HCT116 (cell line): ENCODE data around the gene GALNT2. TPM values are rescaled to one million over a fixed set of nuclear protein-coding genes. Genes with fewer than 3 reads are reported as not detected.

Source experiments
- ATAC-seq: fragments of 200-7000 bp; cut with Tn5 transposase; 2 replicates; pipeline ENCODE4 v1.9.1; 2020; ENCODE audit warnings: mild to moderate bottlenecking, moderate library complexity
- BruUV-seq: library from RNA; stranded (reverse); fragments of 400-500 nt; replicated peaks from 2 replicates; lab custom pipeline; 2021; lab: Mats Ljungman, UMichigan
- CTCF ChIA-PET: fragments of 300-600 bp; sonication (Branson Sonifier 250); formaldehyde crosslinking; loops from one replicate; lab custom pipeline; 2021; ENCODE audit warnings: antibody characterized with exemption; lab: Charles Lee
- POLR2A ChIA-PET: fragments of 300-600, 350-600 bp; sonication (Branson Sonifier 250); formaldehyde crosslinking; loops from one replicate; lab custom pipeline; 2021; ENCODE audit warnings: antibody characterized with exemption; lab: Charles Lee
- RAD21 ChIA-PET, 2 experiments: fragments of 300-600 bp; sonication (Branson Sonifier 250); formaldehyde crosslinking; loops; one replicate each; lab custom pipeline; 2023; ENCODE audit warnings: low total read pairs in 2 of 2; ENCODE audit not compliant: uncharacterized antibody in 2 of 2, unreplicated experiment in 2 of 2, low non-redundant PET in 1 of 2; lab: Charles Lee
- DNase-seq: peaks from one replicate; pipeline ENCODE4 v3.0.0-alpha.2; 2010; ENCODE audit warnings: low read depth, low spot score
- H2AFZ ChIP-seq: fragments of 200-600 bp; shearing (Covaris generic), sonication (generic); 2 replicates; pipeline ENCODE4 v1.6.1; 2017; ENCODE audit warnings: low read depth, mixed run types, mixed read lengths, antibody characterized with exemption, low read length; ENCODE audit not compliant: poor library complexity, severe bottlenecking
- H3K27ac ChIP-seq: 2 replicates; pipeline ENCODE4 v1.5.1; 2012; ENCODE audit warnings: low read depth, low read length
- H3K27me3 ChIP-seq: fragments of 200-600 bp; sonication (generic); 2 replicates; pipeline ENCODE4 v1.6.1; 2016; ENCODE audit warnings: mixed run types, low read length, mixed read lengths; ENCODE audit not compliant: insufficient read depth
- H3K36me3 ChIP-seq, 2 experiments: fragments of 200-500 bp in 1 of 2; fragments of 200-600 bp in 1 of 2; sonication (Bioruptor generic) in 1 of 2; sonication (generic) in 1 of 2; 2 replicates each; pipeline versions ENCODE4 v1.5.1 to v1.6.1; 2014 to 2016; ENCODE audit warnings: low read length in 2 of 2, inconsistent platforms in 1 of 2, mixed read lengths in 1 of 2, mixed run types in 1 of 2; ENCODE audit not compliant: insufficient read depth in 2 of 2, control insufficient read depth in 1 of 2
- H3K4me1 ChIP-seq, 2 experiments: fragments of 200-600 bp in 1 of 2; sonication (generic) in 1 of 2; 2 replicates each; pipeline versions ENCODE4 v1.5.1 to v1.6.1; 2012 to 2017; ENCODE audit warnings: low read length in 2 of 2, inconsistent platforms in 1 of 2, mild to moderate bottlenecking in 1 of 2, mixed read lengths in 1 of 2, mixed run types in 1 of 2, moderate library complexity in 1 of 2; ENCODE audit not compliant: insufficient read depth in 2 of 2, control insufficient read depth in 1 of 2
- H3K4me2 ChIP-seq: fragments of 200-600 bp; sonication (generic); 2 replicates; pipeline ENCODE4 v1.6.1; 2017; ENCODE audit warnings: mixed run types, low read length, mixed read lengths
- H3K4me3 ChIP-seq, 2 experiments: fragments of 200-600 bp in 1 of 2; sonication (generic) in 1 of 2; replicated peaks in 1 of 2; 2 replicates each; pipeline ENCODE4 v1.5.1; 2011 to 2016; ENCODE audit warnings: low read length in 2 of 2, control low read depth in 1 of 2, low read depth in 1 of 2, mild to moderate bottlenecking in 1 of 2, mixed read lengths in 1 of 2, mixed run types in 1 of 2
- H3K79me2 ChIP-seq: fragments of 200-600 bp; sonication (generic); 2 replicates; pipeline ENCODE4 v1.6.1; 2017; ENCODE audit warnings: mild to moderate bottlenecking, mixed run types, low read length, moderate library complexity, mixed read lengths; ENCODE audit not compliant: insufficient read depth
- H3K9ac ChIP-seq: fragments of 200-600 bp; sonication (generic); 2 replicates; pipeline ENCODE4 v1.6.1; 2016; ENCODE audit warnings: low read length, mixed read lengths
- H3K9me2 ChIP-seq: fragments of 200-600 bp; sonication (generic), shearing (Covaris generic); 2 replicates; pipeline ENCODE4 v1.6.1; 2017; ENCODE audit warnings: mixed run types, mild to moderate bottlenecking, moderate library complexity; ENCODE audit not compliant: insufficient read depth
- H3K9me3 ChIP-seq, 2 experiments: fragments of 200-500 bp in 1 of 2; fragments of 200-600 bp in 1 of 2; sonication (Bioruptor generic) in 1 of 2; sonication (generic) in 1 of 2; 2 replicates each; pipeline ENCODE4 v1.6.1; 2014 to 2017; ENCODE audit warnings: low read length in 2 of 2, mixed read lengths in 2 of 2, inconsistent platforms in 1 of 2, low read depth in 1 of 2, mild to moderate bottlenecking in 1 of 2, mixed run types in 1 of 2, moderate library complexity in 1 of 2; ENCODE audit not compliant: control insufficient read depth in 1 of 2, insufficient read depth in 1 of 2
- H4K20me1 ChIP-seq: fragments of 200-600 bp; sonication (generic), shearing (Covaris generic); 2 replicates; pipeline ENCODE4 v1.6.1; 2017; ENCODE audit warnings: mixed run types, mild to moderate bottlenecking, moderate library complexity; ENCODE audit not compliant: insufficient read depth
- ATF3 ChIP-seq: IDR thresholded peaks from 2 replicates; pipeline ENCODE4 v1.6.1; 2012
- ELF1 ChIP-seq: IDR thresholded peaks from 2 replicates; pipeline ENCODE4 v1.6.1; 2012; ENCODE audit warnings: low read depth, borderline replicate concordance
- EZH2phosphoT487 ChIP-seq: fragments of 200-600 bp; IDR thresholded peaks from 2 replicates; pipeline ENCODE4 v1.6.1; 2018; ENCODE audit warnings: antibody characterized with exemption, borderline replicate concordance
- JUND ChIP-seq: IDR thresholded peaks from 2 replicates; pipeline ENCODE4 v1.6.1; 2012
- MAX ChIP-seq: IDR thresholded peaks from 2 replicates; pipeline ENCODE4 v1.6.1; 2012
- POLR2A ChIP-seq: IDR thresholded peaks from 2 replicates; pipeline ENCODE4 v1.7.0; 2011; ENCODE audit warnings: borderline replicate concordance; ENCODE audit not compliant: insufficient read depth, insufficient read length; ENCODE audit errors: extremely low read depth
- RAD21 ChIP-seq: IDR thresholded peaks from 2 replicates; pipeline ENCODE4 v1.6.1; 2012; ENCODE audit warnings: low read depth, mild to moderate bottlenecking
- SIN3A ChIP-seq: IDR thresholded peaks from 2 replicates; pipeline ENCODE4 v1.6.1; 2012; ENCODE audit warnings: low read depth
- SP1 ChIP-seq: IDR thresholded peaks from 2 replicates; pipeline ENCODE4 v1.6.1; 2012; ENCODE audit warnings: low read depth
- ZBTB33 ChIP-seq: IDR thresholded peaks from 2 replicates; pipeline ENCODE4 v1.6.1; 2011; ENCODE audit warnings: mild to moderate bottlenecking, low read length, moderate library complexity; ENCODE audit not compliant: insufficient replicate concordance; ENCODE audit errors: extremely low read depth
- ZFX ChIP-seq: fragments of 450-650 bp; IDR thresholded peaks from 2 replicates; pipeline ENCODE4 v1.6.1; 2017
- intact Hi-C: fragments of 100-400 bp; cut with micrococcal nuclease; formaldehyde crosslinking; loops from 2 replicates; pipeline ENCODE4 v1.10.0; 2022
- total RNA-seq: library from RNA; stranded (reverse); gene quantifications from one replicate; pipeline ENCODE4 v1.2.1, GENCODE V29; 2021; ENCODE audit not compliant: unreplicated experiment

GALNT2 gene
- total RNA-seq, 1 experiment from 2014 or later = 40.8 TPM

- CTCF ChIA-PET = no interaction called here
These were observed 168.8 kb downstream of the GALNT2 start for GRCh38 chr1:230235876-230236275.

More at GRCh38 chr1:230235876-230236275, 168.8 kb downstream of the GALNT2 start:
- Histone ChIP-seq H3K4me1 (no peaks in the 10 kb centered on the region), H3K9me2 (no peaks in the 10 kb centered on the region), H3K9ac (no peak overlapping the region), H3K79me2 (no peaks in the 10 kb centered on the region), H3K4me3 (no peak overlapping the region), H3K9me3 (no peaks in the 10 kb centered on the region), H3K36me3 (no peaks in the 10 kb centered on the region), H2AFZ (no peak overlapping the region), H3K27ac (no peak overlapping the region), H3K27me3 (no peaks in the 10 kb centered on the region), H3K4me2 (no peak overlapping the region), H4K20me1 (no peaks in the 10 kb centered on the region)
- no peak for ATAC-seq
- TF ChIP-seq SIN3A (no peak), ZFX (no peak), ATF3 (no peak), JUND (no peak), MAX (no peak), EZH2phosphoT487 (no peak), ELF1 (no peak), ZBTB33 (no peak), RAD21 (no peak), SP1 (no peak), POLR2A (no peak)
- BruUV-seq = no TSS peak
- intact Hi-C loops = no loop called here
- ChIA-PET POLR2A (no interaction called here), RAD21 (no interaction called here)
- no peak for DNase-seq
